ENCODE data around the gene CAPN10.

GRCh38 chr2:240645801-240646175 is 59.3 kb downstream of the CAPN10 start:
- no peak for TF ChIP-seq CTCF (IDR thresholded peaks at IDR 0.05)
- TF ChIP-seq EP300 (IDR thresholded peaks at IDR 0.05) = no peak
- TF ChIP-seq POLR2A (IDR thresholded peaks at IDR 0.05) = no peak

Data from tibial nerve (tissue), 4 donors.